ENCODE data around the gene IPO7.
"Not testable (repeated sequence)": the region's sequence is repeated elsewhere in the genome, so short reads cannot be mapped to it uniquely, and the experiment has no call there.

Gene IPO7

GRCh38 chr11:9384535-9385326 is at the start of gene IPO7:
Gene IPO7 (plus strand): TSS chr11:9384652. CDS start chr11:9384764, 112 bp downstream.
- peak; percentile 89 for DNase-seq

- DNase-seq: no peak
These were observed 42.7 kb upstream of the IPO7 start for GRCh38 chr11:9341638-9342178.

GRCh38 chr11:9344061-9344680 is 40.3 kb upstream of the IPO7 start:
- no peak for DNase-seq

GRCh38 chr11:9347100-9347499 is 37.4 kb upstream of the IPO7 start:
- no peak for DNase-seq

- not testable (repeated sequence) for DNase-seq
These were observed 36.7 kb upstream of the IPO7 start for GRCh38 chr11:9347779-9348178.

- DNase-seq: no peak
These were observed 33.1 kb upstream of the IPO7 start for GRCh38 chr11:9351321-9351881.

- DNase-seq: no peak
These were observed 27.4 kb upstream of the IPO7 start for GRCh38 chr11:9357041-9357440.

GRCh38 chr11:9360862-9361622 is 23.4 kb upstream of the IPO7 start:
- not testable (repeated sequence) for DNase-seq

- no peak for DNase-seq
These were observed 22.0 kb upstream of the IPO7 start for GRCh38 chr11:9362393-9362863.

GRCh38 chr11:9363954-9364912 is 20.2 kb upstream of the IPO7 start:
- DNase-seq: peak; percentile 77

- DNase-seq: no peak
These were observed 16.9 kb upstream of the IPO7 start for GRCh38 chr11:9367551-9367950.

- DNase-seq: no peak
These were observed 7.4 kb upstream of the IPO7 start for GRCh38 chr11:9377036-9377435.

- no peak for DNase-seq
These were observed 5.4 kb upstream of the IPO7 start for GRCh38 chr11:9379041-9379440.

GRCh38 chr11:9380773-9381172 is 3.7 kb upstream of the IPO7 start:
- no peak for DNase-seq

- DNase-seq: peak; percentile 43
These were observed 961 bp downstream of the IPO7 start for GRCh38 chr11:9385327-9385899.

- DNase-seq: no peak
These were observed 1.6 kb downstream of the IPO7 start for GRCh38 chr11:9386086-9386485.

- no peak for DNase-seq
These were observed 2.4 kb downstream of the IPO7 start for GRCh38 chr11:9386901-9387300.

- DNase-seq: no peak
These were observed 11.9 kb downstream of the IPO7 start for GRCh38 chr11:9396310-9396709.

GRCh38 chr11:9396752-9397151 is 12.3 kb downstream of the IPO7 start:
- no peak for DNase-seq

- no peak for DNase-seq
These were observed 13.6 kb downstream of the IPO7 start for GRCh38 chr11:9397746-9398680.
